Measurements from ENCODE around the gene C12orf57. TPM values are rescaled to one million over a fixed set of nuclear protein-coding genes. Genes with fewer than 3 reads are reported as not detected.

Gene C12orf57
- polyA plus RNA-seq, 2 of the 4 experiments (the other 2 are of a cell fraction) = 261 to 466 TPM

DNA sequence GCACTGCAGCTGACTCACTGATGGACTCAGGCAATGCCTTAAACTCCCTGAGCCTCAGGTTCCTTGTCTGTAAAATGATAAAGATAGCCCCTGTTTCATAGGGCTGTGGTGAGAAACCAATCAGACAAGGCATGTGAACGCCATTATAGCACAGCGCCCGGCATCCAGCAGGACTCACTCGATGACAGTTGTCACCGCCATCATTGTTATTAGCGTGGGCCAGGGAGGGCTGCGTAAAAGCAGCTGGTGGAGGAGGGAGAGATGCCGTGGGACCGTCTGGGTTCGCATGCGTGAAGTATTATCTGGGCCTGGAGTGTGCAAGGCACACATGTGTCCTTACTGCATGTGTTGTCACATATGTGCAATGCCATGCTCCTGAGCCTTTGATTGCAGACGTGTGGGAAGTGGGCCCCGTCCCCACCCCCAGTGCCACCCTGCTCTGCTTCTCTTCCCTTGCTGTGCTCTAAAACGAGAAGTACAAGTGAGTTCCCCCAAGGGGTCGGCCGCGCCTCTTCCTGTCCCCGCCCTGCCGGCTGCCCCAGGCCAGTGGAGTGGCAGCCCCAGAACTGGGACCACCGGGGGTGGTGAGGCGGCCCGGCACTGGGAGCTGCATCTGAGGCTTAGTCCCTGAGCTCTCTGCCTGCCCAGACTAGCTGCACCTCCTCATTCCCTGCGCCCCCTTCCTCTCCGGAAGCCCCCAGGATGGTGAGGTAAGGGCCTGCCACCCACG lies 7.2 kb downstream of the C12orf57 start, which contains the start of gene PTPN6:
PTPN6 (plus strand) TSS at position 546 of the 730 bp plus-strand sequence; CDS start at position 703, 157 bp downstream.
- DNase-seq (ENCODE audit: low read depth in 1 of 2, low spot score in 1 of 2) (no peak), FAIRE-seq (no peak), ATAC-seq (no peak)
- TF ChIP-seq GATA3 (IDR thresholded peaks at IDR 0.05; ENCODE audit: borderline replicate concordance) (no peak), TFCP2L1 (CRISPR knock-in tag; IDR thresholded peaks at IDR 0.05) (no peak), POLR2A (IDR thresholded peaks at IDR 0.05; ENCODE audit: low read length) (no peak), SMC3 (IDR thresholded peaks at IDR 0.05) (no peak), PHF8 (IDR thresholded peaks at IDR 0.05; ENCODE audit: borderline replicate concordance, low read depth) (no peak), RARB (CRISPR knock-in tag; IDR thresholded peaks at IDR 0.05) (no peak), FOXS1 (CRISPR knock-in tag; IDR thresholded peaks at IDR 0.05) (no peak)
- TF ChIP-seq, protein P1, sequence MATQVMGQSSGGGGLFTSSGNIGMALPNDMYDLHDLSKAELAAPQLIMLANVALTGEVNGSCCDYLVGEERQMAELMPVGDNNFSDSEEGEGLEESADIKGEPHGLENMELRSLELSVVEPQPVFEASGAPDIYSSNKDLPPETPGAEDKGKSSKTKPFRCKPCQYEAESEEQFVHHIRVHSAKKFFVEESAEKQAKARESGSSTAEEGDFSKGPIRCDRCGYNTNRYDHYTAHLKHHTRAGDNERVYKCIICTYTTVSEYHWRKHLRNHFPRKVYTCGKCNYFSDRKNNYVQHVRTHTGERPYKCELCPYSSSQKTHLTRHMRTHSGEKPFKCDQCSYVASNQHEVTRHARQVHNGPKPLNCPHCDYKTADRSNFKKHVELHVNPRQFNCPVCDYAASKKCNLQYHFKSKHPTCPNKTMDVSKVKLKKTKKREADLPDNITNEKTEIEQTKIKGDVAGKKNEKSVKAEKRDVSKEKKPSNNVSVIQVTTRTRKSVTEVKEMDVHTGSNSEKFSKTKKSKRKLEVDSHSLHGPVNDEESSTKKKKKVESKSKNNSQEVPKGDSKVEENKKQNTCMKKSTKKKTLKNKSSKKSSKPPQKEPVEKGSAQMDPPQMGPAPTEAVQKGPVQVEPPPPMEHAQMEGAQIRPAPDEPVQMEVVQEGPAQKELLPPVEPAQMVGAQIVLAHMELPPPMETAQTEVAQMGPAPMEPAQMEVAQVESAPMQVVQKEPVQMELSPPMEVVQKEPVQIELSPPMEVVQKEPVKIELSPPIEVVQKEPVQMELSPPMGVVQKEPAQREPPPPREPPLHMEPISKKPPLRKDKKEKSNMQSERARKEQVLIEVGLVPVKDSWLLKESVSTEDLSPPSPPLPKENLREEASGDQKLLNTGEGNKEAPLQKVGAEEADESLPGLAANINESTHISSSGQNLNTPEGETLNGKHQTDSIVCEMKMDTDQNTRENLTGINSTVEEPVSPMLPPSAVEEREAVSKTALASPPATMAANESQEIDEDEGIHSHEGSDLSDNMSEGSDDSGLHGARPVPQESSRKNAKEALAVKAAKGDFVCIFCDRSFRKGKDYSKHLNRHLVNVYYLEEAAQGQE (IDR thresholded peaks at IDR 0.05) = no peak
- TF ChIP-seq, protein P2, sequence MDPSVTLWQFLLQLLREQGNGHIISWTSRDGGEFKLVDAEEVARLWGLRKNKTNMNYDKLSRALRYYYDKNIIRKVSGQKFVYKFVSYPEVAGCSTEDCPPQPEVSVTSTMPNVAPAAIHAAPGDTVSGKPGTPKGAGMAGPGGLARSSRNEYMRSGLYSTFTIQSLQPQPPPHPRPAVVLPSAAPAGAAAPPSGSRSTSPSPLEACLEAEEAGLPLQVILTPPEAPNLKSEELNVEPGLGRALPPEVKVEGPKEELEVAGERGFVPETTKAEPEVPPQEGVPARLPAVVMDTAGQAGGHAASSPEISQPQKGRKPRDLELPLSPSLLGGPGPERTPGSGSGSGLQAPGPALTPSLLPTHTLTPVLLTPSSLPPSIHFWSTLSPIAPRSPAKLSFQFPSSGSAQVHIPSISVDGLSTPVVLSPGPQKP (IDR thresholded peaks at IDR 0.05; ENCODE audit: low read depth, low read length) = no peak
- TF ChIP-seq, protein P3, sequence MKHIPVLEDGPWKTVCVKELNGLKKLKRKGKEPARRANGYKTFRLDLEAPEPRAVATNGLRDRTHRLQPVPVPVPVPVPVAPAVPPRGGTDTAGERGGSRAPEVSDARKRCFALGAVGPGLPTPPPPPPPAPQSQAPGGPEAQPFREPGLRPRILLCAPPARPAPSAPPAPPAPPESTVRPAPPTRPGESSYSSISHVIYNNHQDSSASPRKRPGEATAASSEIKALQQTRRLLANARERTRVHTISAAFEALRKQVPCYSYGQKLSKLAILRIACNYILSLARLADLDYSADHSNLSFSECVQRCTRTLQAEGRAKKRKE (CRISPR knock-in tag; IDR thresholded peaks at IDR 0.05; ENCODE audit: low read depth) = no peak
- TF ChIP-seq, protein P4, sequence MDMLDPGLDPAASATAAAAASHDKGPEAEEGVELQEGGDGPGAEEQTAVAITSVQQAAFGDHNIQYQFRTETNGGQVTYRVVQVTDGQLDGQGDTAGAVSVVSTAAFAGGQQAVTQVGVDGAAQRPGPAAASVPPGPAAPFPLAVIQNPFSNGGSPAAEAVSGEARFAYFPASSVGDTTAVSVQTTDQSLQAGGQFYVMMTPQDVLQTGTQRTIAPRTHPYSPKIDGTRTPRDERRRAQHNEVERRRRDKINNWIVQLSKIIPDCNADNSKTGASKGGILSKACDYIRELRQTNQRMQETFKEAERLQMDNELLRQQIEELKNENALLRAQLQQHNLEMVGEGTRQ (IDR thresholded peaks at IDR 0.05) = no peak
- Histone ChIP-seq H3K4me2 (no peak within 1 kb of the TSS), H3K4me3 (no peak within 1 kb of the TSS), H3K9me3 (no peaks in the 10 kb centered on the region), H3K4me1 (peaks cover 11% of the 10 kb centered on the region), H3K27ac (no peak within 1 kb of the TSS)
- ChIA-PET POLR2A (no interaction called here), CTCF (interaction anchor here (1.0 to 22.6 kb wide), 7 partner anchors 11 to 110 kb away, joined by 3 to 370 read pairs (median 4); partner anchors contain the start of genes ATN1 and SPSB2)
- 90% methylated on average over 23 of the region's 25 CpGs for WGBS (ENCODE audit: missing lambda C conversion rate)

DNA sequence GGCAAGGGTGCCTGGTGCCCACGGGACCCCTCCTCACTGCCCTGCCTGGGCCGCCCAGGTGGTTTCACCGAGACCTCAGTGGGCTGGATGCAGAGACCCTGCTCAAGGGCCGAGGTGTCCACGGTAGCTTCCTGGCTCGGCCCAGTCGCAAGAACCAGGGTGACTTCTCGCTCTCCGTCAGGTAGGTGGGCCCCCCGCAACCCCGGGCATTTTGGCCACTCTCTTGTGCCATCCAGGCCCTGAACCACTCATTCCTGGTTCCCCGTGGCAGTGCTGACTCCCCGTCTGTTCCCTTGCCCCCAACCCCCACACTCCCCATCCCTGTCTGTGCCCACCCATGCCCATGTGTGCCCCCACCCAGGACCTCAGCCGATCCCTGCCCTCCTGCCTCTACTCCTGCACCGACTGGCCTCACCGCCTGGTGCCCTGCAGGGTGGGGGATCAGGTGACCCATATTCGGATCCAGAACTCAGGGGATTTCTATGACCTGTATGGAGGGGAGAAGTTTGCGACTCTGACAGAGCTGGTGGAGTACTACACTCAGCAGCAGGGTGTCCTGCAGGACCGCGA lies 7.8 kb downstream of the C12orf57 start:
- ChIA-PET POLR2A (no interaction called here), CTCF (interaction anchor here (1.0 to 22.6 kb wide), 7 partner anchors 10 to 109 kb away, joined by 3 to 370 read pairs (median 5); partner anchors contain the start of genes ATN1 and SPSB2)
- no peak for TF ChIP-seq SMC3 (IDR thresholded peaks at IDR 0.05)
- TF ChIP-seq KDM1A (IDR thresholded peaks at IDR 0.05; ENCODE audit: low read depth) = no peak
- TF ChIP-seq, protein P1 (IDR thresholded peaks at IDR 0.05) = no peak
- TF ChIP-seq, protein P5, sequence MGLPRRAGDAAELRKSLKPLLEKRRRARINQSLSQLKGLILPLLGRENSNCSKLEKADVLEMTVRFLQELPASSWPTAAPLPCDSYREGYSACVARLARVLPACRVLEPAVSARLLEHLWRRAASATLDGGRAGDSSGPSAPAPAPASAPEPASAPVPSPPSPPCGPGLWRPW (IDR thresholded peaks at IDR 0.05) = no peak
- no peak for TF ChIP-seq FOXS1 (CRISPR knock-in tag; IDR thresholded peaks at IDR 0.05)
- TF ChIP-seq EP300 (IDR thresholded peaks at IDR 0.05) = no peak
- TF ChIP-seq HOXB13 (CRISPR knock-in tag; IDR thresholded peaks at IDR 0.05; ENCODE audit: low read depth) = no peak
- no peak for TF ChIP-seq MYC (IDR thresholded peaks at IDR 0.05; ENCODE audit: borderline replicate concordance, low read length)
- TF ChIP-seq RFX5 (IDR thresholded peaks at IDR 0.05) = no peak
- no peak for TF ChIP-seq NPAS2 (CRISPR knock-in tag; IDR thresholded peaks at IDR 0.05; ENCODE audit: borderline replicate concordance)
- TF ChIP-seq HDAC2 (IDR thresholded peaks at IDR 0.05) = no peak
- no peak for TF ChIP-seq ZNF302 (CRISPR knock-in tag; IDR thresholded peaks at IDR 0.05)
- no peak for TF ChIP-seq HOXA7 (CRISPR knock-in tag; IDR thresholded peaks at IDR 0.05)
- no peak for TF ChIP-seq MAZ (IDR thresholded peaks at IDR 0.05; ENCODE audit: borderline replicate concordance, low read depth, low read length)
- TF ChIP-seq ZSCAN20 (CRISPR knock-in tag; IDR thresholded peaks at IDR 0.05) = no peak
- no peak for TF ChIP-seq PHF8 (IDR thresholded peaks at IDR 0.05; ENCODE audit: borderline replicate concordance, low read depth)
- TF ChIP-seq, protein P6, sequence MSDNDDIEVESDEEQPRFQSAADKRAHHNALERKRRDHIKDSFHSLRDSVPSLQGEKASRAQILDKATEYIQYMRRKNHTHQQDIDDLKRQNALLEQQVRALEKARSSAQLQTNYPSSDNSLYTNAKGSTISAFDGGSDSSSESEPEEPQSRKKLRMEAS (IDR thresholded peaks at IDR 0.05) = no peak
- TF ChIP-seq TFCP2L1 (CRISPR knock-in tag; IDR thresholded peaks at IDR 0.05) = no peak
- no peak overlapping the region for H3K4me2 ChIP-seq
- H3K4me1 ChIP-seq = peaks cover 10% of the 10 kb centered on the region; the same call in 2 of the 3 replicates
- no peak for FAIRE-seq
- no peaks in the 10 kb centered on the region for H3K9me3 ChIP-seq
- no peak overlapping the region for H3K4me3 ChIP-seq
- WGBS (ENCODE audit: missing lambda C conversion rate) = 84% methylated on average over 16 of the region's 20 CpGs
- DNase-seq (ENCODE audit: low read depth in 1 of 2, low spot score in 1 of 2) = no peak
- ATAC-seq = no peak
- H3K27ac ChIP-seq = no peak overlapping the region

All from A549 (cell line).